GM21619 (cell line): ENCODE measurements around the gene SLC7A6.

Experiments used
- ATAC-seq: cut with Tn5 transposase; IDR thresholded peaks from one replicate; pipeline ENCODE4 v1.9.1; 2021; ENCODE audit not compliant: unreplicated experiment

SLC7A6 gene

GRCh38 chr16:68253721-68254120 is 10.6 kb upstream of the SLC7A6 start:
- no peak for ATAC-seq

DNA sequence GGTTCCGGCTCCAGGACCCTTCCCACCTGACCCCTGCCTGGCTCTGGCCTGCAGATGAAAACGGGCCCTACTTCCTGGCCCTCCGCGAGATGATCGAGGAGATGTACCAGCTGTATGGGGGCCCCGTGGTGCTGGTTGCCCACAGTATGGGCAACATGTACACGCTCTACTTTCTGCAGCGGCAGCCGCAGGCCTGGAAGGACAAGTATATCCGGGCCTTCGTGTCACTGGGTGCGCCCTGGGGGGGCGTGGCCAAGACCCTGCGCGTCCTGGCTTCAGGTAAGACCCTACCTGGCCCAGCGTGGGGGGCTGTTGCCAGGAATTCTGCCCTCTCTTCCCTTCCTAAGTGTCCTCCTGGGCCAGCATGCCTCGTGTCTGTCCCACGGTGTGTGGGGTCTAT is 8.6 kb upstream of the SLC7A6 start:
- ATAC-seq = no peak

- ATAC-seq = no peak
Measured at GRCh38 chr16:68257251-68257905, 6.9 kb upstream of the SLC7A6 start.

DNA sequence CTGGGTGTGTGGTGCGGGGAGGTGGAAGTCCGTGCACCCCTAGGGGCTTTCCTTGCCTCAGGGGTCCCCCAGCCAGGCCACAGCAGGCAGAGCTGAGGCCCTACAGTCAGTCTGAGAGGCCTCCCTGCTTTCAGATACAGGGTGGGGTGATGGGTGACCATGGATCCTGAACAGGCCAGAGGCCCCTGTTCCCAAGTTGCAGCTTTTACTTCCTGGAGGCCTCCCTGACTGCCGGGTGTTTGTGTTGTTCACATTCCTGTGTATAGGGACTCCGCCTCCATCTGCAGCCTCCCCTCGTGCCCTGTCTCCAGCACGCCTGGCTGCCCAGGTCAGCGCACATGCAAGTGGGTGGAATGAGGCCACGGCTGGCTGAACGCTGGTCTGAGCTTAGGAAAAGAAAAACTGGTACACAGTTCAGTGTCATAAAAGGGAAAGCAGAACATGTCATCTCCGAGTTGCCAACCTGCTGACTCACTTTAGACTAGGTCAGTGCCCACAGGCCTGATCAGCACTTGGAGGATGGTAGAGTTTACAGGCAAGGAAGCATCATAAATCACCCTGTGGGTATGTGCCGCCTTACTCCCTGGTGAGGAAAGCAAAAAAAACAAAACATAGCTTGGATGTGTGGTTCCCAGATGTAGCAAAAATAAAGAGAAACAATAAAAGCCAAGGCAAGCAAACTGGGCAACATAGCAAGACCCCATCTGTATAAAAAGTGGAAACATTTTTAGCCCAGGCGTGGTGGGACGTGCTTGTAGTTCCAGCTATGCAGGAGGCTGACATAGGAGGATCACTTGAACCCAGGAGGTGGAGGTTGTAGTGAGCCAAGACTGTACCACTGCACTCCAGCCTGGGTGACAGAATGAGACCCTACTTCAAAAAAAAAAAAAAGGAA is 6.2 kb upstream of the SLC7A6 start:
- ATAC-seq = no peak

GRCh38 chr16:68259007-68259825 is 5.1 kb upstream of the SLC7A6 start:
- ATAC-seq = no peak

GRCh38 chr16:68263559-68264127 is 683 bp upstream of the SLC7A6 start:
- no peak for ATAC-seq

DNA sequence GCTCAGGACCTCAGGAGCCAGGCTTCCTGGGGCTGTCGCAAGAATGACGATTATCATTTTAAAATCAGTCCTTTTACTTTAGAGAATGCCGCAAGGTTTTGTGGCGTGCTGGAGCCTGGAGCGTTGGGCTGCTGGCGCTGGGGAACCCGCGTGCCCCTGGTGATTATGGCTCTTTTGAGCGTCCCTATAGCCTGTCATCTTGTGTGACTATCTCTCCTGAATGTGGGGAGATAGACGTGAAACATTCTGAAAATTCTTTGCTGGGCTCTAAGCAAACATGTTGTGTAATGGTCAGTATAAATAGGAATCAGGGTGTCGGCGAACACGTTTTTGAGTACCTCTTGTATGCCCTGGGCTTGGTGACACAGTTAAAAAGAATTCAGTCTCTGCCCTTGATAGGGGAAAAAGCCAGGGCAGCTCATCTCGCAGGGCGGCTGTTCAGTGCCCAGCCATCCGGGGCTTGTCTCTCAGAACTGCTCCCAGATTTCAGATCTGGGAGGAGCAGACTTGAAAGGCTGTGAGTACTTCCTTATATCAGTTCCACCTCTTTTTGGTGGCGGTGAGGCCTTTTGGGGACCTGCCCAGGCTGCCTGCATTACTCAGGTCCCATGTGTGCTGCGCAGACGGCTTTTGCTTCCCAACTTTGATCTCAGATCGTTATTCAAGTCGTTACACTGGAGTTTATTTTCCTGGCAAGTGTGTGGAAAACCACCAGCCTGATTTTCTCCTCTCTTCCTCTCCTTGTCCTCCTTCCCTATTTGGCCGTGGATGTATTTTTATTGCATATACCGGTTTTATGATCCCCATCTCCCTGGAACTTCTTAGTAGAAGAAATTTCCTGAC is 973 bp downstream of the SLC7A6 start:
- no peak for ATAC-seq

DNA sequence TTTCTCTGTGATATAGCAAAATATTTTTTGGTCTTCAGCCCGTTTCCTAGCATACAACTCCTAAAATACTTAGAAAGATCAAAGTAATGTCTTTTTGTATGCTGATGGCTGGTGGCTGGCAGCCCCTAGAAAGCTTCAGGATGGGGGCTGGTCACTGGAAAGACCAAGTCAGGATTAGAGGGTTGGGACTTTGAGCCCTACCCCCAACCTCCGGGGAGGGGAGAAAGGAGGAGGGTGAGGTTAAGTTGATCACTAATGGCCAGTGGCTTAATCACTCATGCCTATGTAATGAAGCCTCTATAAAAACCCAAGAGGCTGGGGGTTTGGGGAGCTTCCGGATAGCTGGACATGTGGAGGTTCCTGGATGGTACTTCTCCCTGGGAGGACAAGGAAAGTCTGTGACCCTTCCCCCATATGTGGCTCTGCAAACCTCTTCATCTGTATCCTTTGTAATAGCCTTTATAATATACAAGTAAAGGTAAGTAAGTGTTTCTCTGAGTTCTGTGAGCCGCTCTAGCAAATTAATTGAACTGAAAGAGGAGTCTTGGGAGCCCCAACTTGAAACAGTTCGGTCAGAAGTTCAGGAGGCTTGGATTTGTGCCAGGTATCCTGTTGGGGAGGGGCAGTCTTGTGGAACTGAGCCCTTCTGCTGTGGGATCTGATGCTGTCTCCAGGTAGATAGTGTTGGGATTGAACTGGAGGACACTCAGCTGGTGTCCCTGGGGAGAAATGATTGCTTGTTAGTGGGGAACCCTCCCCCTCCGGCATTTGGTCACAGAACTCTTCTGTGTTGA is 3.5 kb downstream of the SLC7A6 start:
- no peak for ATAC-seq

DNA sequence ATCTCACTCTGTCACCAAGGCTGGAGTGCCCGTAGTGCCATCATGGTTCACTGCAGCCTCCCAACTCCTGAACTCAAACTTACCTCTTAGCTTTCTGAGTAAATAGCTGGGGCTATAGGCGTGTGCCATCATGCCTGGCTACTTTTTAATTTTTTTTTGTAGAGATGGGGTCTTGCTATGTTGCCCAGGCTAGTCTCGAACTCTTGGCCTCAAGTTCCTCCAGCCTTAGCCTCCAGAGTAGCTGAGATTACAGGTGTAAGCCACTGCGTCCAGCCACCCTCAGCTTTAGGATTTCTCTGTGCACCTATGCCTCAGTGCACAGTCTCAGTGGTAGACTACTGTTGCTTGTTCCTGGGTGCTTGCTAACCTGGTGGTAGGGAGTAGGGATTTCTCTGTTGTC is 5.5 kb downstream of the SLC7A6 start:
- ATAC-seq = no peak

GRCh38 chr16:68270353-68270752 is 6.0 kb downstream of the SLC7A6 start:
- no peak for ATAC-seq

- ATAC-seq = no peak
Measured at GRCh38 chr16:68272507-68273209, 8.3 kb downstream of the SLC7A6 start.

DNA sequence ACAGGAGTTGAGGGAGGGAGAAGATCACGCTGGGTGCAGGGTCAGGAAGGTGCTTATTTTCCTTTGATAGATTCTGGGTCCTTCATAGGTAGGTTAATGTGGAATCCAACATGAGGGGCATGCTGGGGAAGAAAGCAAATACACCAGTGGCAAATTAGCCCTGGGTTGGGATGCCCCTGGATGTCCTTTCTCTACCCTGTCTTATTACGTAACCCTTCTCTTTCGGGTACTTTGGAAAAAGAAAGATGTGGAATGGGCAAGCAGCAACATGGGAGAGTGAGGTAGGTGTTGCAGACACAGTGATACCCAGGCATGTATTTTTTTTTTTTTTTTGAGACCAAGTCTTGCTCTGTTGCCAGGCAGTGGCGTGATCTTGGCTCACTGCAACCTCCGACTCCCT is 9.1 kb downstream of the SLC7A6 start:
- ATAC-seq = no peak

DNA sequence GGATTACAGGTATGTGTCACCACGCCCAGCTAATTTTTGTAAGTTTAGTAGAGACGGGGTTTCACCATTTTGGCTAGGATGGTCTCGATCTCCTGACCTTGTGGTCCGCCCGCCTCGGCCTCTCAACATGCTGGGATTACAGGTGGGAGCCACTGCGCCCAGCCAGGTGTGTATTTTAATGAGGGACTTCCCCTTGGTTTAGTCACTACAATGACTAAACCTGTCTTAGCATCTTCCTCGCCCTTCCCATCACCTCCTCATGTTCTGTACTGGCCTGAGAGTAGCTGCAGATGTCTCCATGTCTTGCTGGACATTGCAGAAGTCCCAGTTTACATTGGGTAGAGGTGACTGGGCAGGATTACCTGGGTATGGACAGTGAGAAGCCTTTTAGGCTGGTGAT is 9.6 kb downstream of the SLC7A6 start:
- ATAC-seq = no peak

DNA sequence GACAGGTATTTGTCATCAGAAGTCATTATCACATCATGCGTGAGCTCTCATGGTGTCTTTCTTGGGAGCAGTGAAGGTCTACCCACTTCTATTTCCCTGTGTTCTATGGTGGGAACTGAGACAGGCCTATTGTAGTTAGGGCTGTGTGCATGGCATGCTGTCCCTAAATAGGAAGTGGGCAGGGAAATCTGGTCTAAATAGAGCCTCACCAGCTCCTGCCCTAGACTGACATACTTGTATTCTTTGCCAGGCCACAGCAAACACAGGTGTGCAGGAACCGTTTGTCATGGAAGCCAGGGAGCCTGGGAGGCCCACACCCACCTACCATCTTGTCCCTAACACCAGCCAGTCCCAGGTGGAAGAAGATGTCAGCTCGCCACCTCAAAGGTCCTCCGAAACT is 10.1 kb downstream of the SLC7A6 start:
- ATAC-seq = no peak

GRCh38 chr16:68275611-68276191 is 11.4 kb downstream of the SLC7A6 start:
- ATAC-seq = no peak

DNA sequence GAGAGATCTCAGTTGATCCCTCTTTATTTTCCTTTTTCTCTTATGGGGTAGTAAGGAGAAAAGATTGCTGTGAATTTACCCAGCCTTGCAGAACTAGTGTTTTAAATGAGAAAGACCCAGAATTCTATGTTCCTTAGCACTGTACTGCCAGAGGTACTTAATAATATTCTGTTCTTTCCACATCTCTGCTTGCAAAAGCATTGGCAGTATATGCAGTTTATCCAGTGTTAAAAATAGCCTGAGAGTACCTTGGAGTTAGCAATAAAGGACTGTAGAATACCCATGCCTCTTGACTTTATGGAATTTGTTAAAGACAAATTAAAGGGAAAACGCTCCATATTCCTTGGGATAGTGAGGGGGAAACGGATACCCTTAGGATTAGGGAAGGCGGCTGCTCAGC is 11.9 kb downstream of the SLC7A6 start:
- no peak for ATAC-seq

- ATAC-seq = no peak
Measured at GRCh38 chr16:68279726-68280558, 15.6 kb downstream of the SLC7A6 start.
